NCI-H82 treated with DMSO at 0.1 percent for 48 hours (cell line): ENCODE measurements around the gene TAF8.
"Not testable (repeated sequence)": the region's sequence is repeated elsewhere in the genome, so short reads cannot be mapped to it uniquely, and the experiment has no call there.

ENCODE experiments used
- DNase-seq: peaks from one replicate; lab custom pipeline; 2025; ENCODE audit not compliant: unreplicated experiment; lab: John Stamatoyannopoulos, UW

TAF8 gene

GRCh38 chr6:42050297-42051267 lies at the start of gene TAF8:
Gene TAF8 (plus strand): TSS chr6:42050524. CDS start chr6:42050542, 18 bp downstream.
- DNase-seq = peak; percentile 77

GRCh38 chr6:42001506-42001905 lies 48.8 kb upstream of the TAF8 start:
- DNase-seq = no peak

- DNase-seq = not testable (repeated sequence)
These were observed 46.7 kb upstream of the TAF8 start for GRCh38 chr6:42003658-42004057.

GRCh38 chr6:42007286-42008137 lies 42.8 kb upstream of the TAF8 start:
- no peak for DNase-seq

GRCh38 chr6:42008138-42008528 lies 42.2 kb upstream of the TAF8 start:
- DNase-seq = not testable (repeated sequence)

GRCh38 chr6:42009844-42010184 lies 40.5 kb upstream of the TAF8 start:
- no peak for DNase-seq

GRCh38 chr6:42010185-42010891 lies 40.0 kb upstream of the TAF8 start:
- no peak for DNase-seq

- DNase-seq = no peak
These were observed 39.4 kb upstream of the TAF8 start for GRCh38 chr6:42010909-42011308.

- DNase-seq = no peak
These were observed 37.7 kb upstream of the TAF8 start for GRCh38 chr6:42012501-42013133.

GRCh38 chr6:42013134-42013516 lies 37.2 kb upstream of the TAF8 start:
- no peak for DNase-seq

GRCh38 chr6:42017021-42017643 lies 33.2 kb upstream of the TAF8 start:
- DNase-seq = no peak

- DNase-seq = no peak
These were observed 29.4 kb upstream of the TAF8 start for GRCh38 chr6:42020967-42021366.

- no peak for DNase-seq
These were observed 28.2 kb upstream of the TAF8 start for GRCh38 chr6:42021847-42022754.

GRCh38 chr6:42022755-42023384 lies 27.5 kb upstream of the TAF8 start:
- no peak for DNase-seq

GRCh38 chr6:42025066-42025844 lies 25.1 kb upstream of the TAF8 start:
- DNase-seq = no peak

GRCh38 chr6:42025845-42026243 lies 24.5 kb upstream of the TAF8 start:
- DNase-seq = no peak

GRCh38 chr6:42026540-42026939 lies 23.8 kb upstream of the TAF8 start:
- no peak for DNase-seq
